K562 (cell line): ENCODE measurements around the gene TMED8. TPM values are rescaled to one million over a fixed set of nuclear protein-coding genes. Genes with fewer than 3 reads are reported as not detected.

Source experiments
- BACH1 ChIP-seq: fragments of 200-800 bp; sonication (Bioruptor generic); IDR thresholded peaks from 2 replicates; pipeline ENCODE4 v1.6.1; 2016; ENCODE audit warnings: missing genetic modification characterization, missing compliant biosample characterization
- BDP1 ChIP-seq: IDR thresholded peaks from 3 replicates; pipeline ENCODE4 v1.6.1; 2011; ENCODE audit not compliant: insufficient read length, insufficient read depth
- FOXJ2 ChIP-seq: fragments of 200-800 bp; sonication (Bioruptor generic); IDR thresholded peaks from 2 replicates; pipeline ENCODE4 v1.6.1; 2016; ENCODE audit warnings: missing genetic modification characterization, missing compliant biosample characterization
- HNRNPLL ChIP-seq: fragments of 200-400 bp; formaldehyde crosslinking; IDR thresholded peaks from 2 replicates; pipeline ENCODE4 v1.6.1; 2017; ENCODE audit warnings: low read length, low read depth, mild to moderate bottlenecking; ENCODE audit not compliant: poor library complexity, severe bottlenecking
- NCOR1 ChIP-seq: fragments of 450-650 bp; IDR thresholded peaks from 2 replicates; pipeline ENCODE4 v1.6.1; 2016; ENCODE audit warnings: mild to moderate bottlenecking, moderate library complexity
- NFE2L1 ChIP-seq: fragments of 450-650 bp; IDR thresholded peaks from 2 replicates; pipeline ENCODE4 v1.6.1; 2016; ENCODE audit warnings: missing genetic modification characterization, low read depth, mild to moderate bottlenecking, missing compliant biosample characterization, moderate library complexity, borderline replicate concordance
- PTBP1 ChIP-seq: fragments of 200-400 bp; formaldehyde crosslinking; IDR thresholded peaks from 2 replicates; pipeline ENCODE4 v1.6.1; 2017; ENCODE audit warnings: low read depth, low read length
- REST ChIP-seq, 2 experiments: fragments of 450-650 bp; formaldehyde crosslinking in 1 of 2; IDR thresholded peaks; 2 replicates each; pipeline versions ENCODE4 v1.4.0 to v1.6.1; 2014 to 2020; ENCODE audit warnings: mild to moderate bottlenecking in 2 of 2, borderline replicate concordance in 1 of 2, low read depth in 1 of 2
- SMARCE1 ChIP-seq: fragments of 450-650 bp; IDR thresholded peaks from 2 replicates; pipeline ENCODE4 v1.7.1; 2016; ENCODE audit warnings: mild to moderate bottlenecking
- SRSF3 ChIP-seq: fragments of 200-400 bp; formaldehyde crosslinking; IDR thresholded peaks from 2 replicates; pipeline ENCODE4 v1.6.1; 2016; ENCODE audit warnings: mild to moderate bottlenecking, low read length, moderate library complexity; ENCODE audit not compliant: insufficient read depth
- TFE3 ChIP-seq: fragments of 450-650 bp; formaldehyde crosslinking; IDR thresholded peaks from 2 replicates; pipeline ENCODE4 v1.4.0; 2020; ENCODE audit warnings: mild to moderate bottlenecking, mixed read lengths
- ZNF165 ChIP-seq: fragments of 250-450 bp; sonication (Bioruptor Pico); IDR thresholded peaks from 2 replicates; pipeline ENCODE4 v1.4.0; 2020; ENCODE audit warnings: borderline replicate concordance
- ZNF197 ChIP-seq: fragments of 200-800 bp; sonication (Bioruptor generic); IDR thresholded peaks from 2 replicates; pipeline ENCODE4 v1.6.1; 2016; ENCODE audit warnings: low read depth, missing genetic modification characterization, missing compliant biosample characterization
- ZNF274 ChIP-seq: IDR thresholded peaks from 2 replicates; pipeline ENCODE4 v1.6.1; 2011; ENCODE audit warnings: low read depth, mild to moderate bottlenecking, low read length, moderate library complexity, borderline replicate concordance
- ZNF507 ChIP-seq: conservative IDR thresholded peaks from 2 replicates; pipeline ENCODE4 v1.6.1; 2017; ENCODE audit warnings: missing genetic modification characterization, missing compliant biosample characterization
- ZNF655 ChIP-seq: fragments of 250-450 bp; sonication (Bioruptor Pico); IDR thresholded peaks from 2 replicates; pipeline ENCODE4 v1.5.0; 2021
- ZNF766 ChIP-seq: fragments of 200-800 bp; sonication (Bioruptor generic); conservative IDR thresholded peaks from 2 replicates; pipeline ENCODE4 v1.6.1; 2016; ENCODE audit warnings: missing genetic modification characterization, missing compliant biosample characterization
- polyA plus RNA-seq, 8 experiments: library from polyadenylated mRNA; depleted of rRNA in 4 of 8; stranded (reverse) in 5 of 8; unstranded in 3 of 8; fragments of >200 nt; fragmentation: Nextera tagmentation in 2 of 8; fragmentation: Illumina TruSeq in 1 of 8; extraction: Ambion mirVana in 2 of 8; extraction: Trizol in 1 of 8; gene quantifications; 2 replicates each; pipeline versions ENCODE4 v1.2.1 to v1.2.3, GENCODE V29; 2011 to 2014; ENCODE audit warnings: inconsistent platforms in 1 of 8, missing spikeins in 1 of 8
- total RNA-seq, 7 experiments: library from RNA; depleted of rRNA in 6 of 7; stranded (reverse); fragments of >200 nt in 6 of 7; fragmentation: Illumina TruSeq in 2 of 7; extraction: Trizol in 2 of 7; gene quantifications; 2 replicates each; pipeline versions ENCODE4 v1.2.1 to v1.2.3, GENCODE V29; 2011 to 2021; ENCODE audit warnings: low replicate concordance in 1 of 7

The TMED8 gene
- total and polyA plus RNA-seq, 9 of the 15 experiments (the other 6 are each of a cell fraction or from before 2014, with no cell fraction given), result 3.3 to 17.4 (median 12.0) TPM

GRCh38 chr14:77303417-77304156, 73.3 kb downstream of the TMED8 start (continued):
- no peak for TF ChIP-seq ZNF165 (CRISPR knock-in tag)
- TF ChIP-seq NCOR1, result peak; percentile 28; the same call in 1 of the 2 replicates
- no peak for TF ChIP-seq BDP1
- TF ChIP-seq ZNF507 (tag), result no peak
- no peak for TF ChIP-seq SRSF3
- 0 out of 2 replicates have a peak, but pooled peaks have one; percentile 8 for TF ChIP-seq REST (IDR thresholded peaks at IDR 0.05; ENCODE audit: borderline replicate concordance)
- TF ChIP-seq REST (CRISPR knock-in tag; IDR thresholded peaks at IDR 0.05; ENCODE audit: low read depth), result no peak
- no peak for TF ChIP-seq ZNF766 (CRISPR knock-in tag)
- peak; percentile 76; the same call in 1 of the 2 replicates for TF ChIP-seq FOXJ2
- peak; percentile 78; the same call in 1 of the 2 replicates for TF ChIP-seq SMARCE1
- TF ChIP-seq PTBP1, result no peak
- peak; percentile 71 for TF ChIP-seq TFE3
- no peak for TF ChIP-seq HNRNPLL
- no peak for TF ChIP-seq ZNF655 (CRISPR knock-in tag)
- no peak for TF ChIP-seq ZNF274
- no peak for TF ChIP-seq NFE2L1 (tag)
- peak; percentile 21; the same call in 1 of the 2 replicates for TF ChIP-seq BACH1
- no peak for TF ChIP-seq ZNF197 (CRISPR knock-in tag)
